Measurements from ENCODE around the gene HSD3B7. TPM values are rescaled to one million over a fixed set of nuclear protein-coding genes. Genes with fewer than 3 reads are reported as not detected.

The HSD3B7 gene
- polyA plus RNA-seq, 1 donor, result 11.7 TPM

DNA sequence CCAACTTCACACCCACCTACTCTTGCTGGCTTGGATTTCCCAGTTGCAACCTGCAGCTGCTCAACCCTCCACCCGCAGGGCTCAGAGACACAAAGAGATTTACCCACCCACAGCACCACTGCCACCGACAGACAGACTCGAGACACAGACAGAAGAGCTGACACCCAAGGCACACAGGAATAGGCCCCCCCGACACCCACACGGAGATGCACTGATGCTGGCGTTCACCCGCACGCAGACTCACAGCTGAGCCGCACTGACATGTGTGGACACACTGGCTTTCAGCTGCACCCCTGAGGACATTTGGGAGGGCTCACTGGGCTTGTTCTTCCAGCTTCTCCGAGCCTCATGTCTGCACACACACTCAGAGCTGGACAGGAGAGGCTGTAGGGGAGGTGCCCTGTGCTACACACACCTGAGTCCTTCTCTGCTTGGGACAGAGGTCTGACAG lies 17.3 kb downstream of the HSD3B7 start:
- DNase-seq, result no peak
- no peaks in the 10 kb centered on the region for H3K9me3 ChIP-seq (ENCODE audit: control insufficient read depth, low read depth, low read length)
- WGBS (ENCODE audit: insufficient coverage, low lambda C conversion rate), result no CpG with 5 or more reads among the region's 10 CpGs

DNA sequence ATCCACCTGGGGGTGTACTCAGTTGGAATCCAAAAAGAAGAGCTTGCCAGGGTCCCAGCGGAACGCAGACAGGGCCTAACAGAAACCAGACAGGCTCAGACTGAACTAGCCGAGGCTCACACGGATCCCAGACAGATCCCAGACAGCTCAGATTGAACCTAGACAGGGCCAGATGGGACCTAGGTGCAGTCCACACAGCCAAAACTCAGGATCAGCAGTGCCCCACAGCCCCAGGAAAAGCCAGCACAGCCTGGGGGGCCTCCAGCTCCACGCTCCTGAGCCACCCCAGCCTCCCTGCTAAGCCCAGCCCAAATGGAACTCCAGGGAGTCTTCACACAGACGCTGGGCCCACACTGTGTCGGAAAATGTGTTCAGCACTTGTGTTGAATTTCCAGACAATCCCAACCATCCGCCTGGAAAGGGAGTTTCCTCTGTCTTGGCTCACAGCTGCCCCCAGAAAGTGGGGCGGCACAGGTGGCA lies 17.9 kb downstream of the HSD3B7 start:
- no peaks in the 10 kb centered on the region for H3K36me3 ChIP-seq (ENCODE audit: control insufficient read depth, insufficient read depth, low read length)
- H3K27ac ChIP-seq (ENCODE audit: low read length), result no peak overlapping the region
- no CpG with 5 or more reads among the region's 9 CpGs for WGBS (ENCODE audit: insufficient coverage, low lambda C conversion rate)
- DNase-seq, result no peak
- peaks cover 23% of the 10 kb centered on the region for H3K4me1 ChIP-seq (ENCODE audit: control insufficient read depth, insufficient read depth, low read length)
- H3K4me3 ChIP-seq (ENCODE audit: low read length), result no peak overlapping the region
- H3K9me3 ChIP-seq (ENCODE audit: control insufficient read depth, low read depth, low read length), result no peaks in the 10 kb centered on the region
- peaks cover 26% of the 10 kb centered on the region for H3K27me3 ChIP-seq (ENCODE audit: control insufficient read depth, insufficient read depth, low read length)

More for the DNA sequence above, 17.3 kb downstream of the HSD3B7 start:
- H3K27ac ChIP-seq (ENCODE audit: low read length), result no peak overlapping the region
- H3K27me3 ChIP-seq (ENCODE audit: control insufficient read depth, insufficient read depth, low read length), result peaks cover 19% of the 10 kb centered on the region
- no peaks in the 10 kb centered on the region for H3K36me3 ChIP-seq (ENCODE audit: control insufficient read depth, insufficient read depth, low read length)
- H3K4me1 ChIP-seq (ENCODE audit: control insufficient read depth, insufficient read depth, low read length), result peaks cover 29% of the 10 kb centered on the region
- no peak overlapping the region for H3K4me3 ChIP-seq (ENCODE audit: low read length)

DNA sequence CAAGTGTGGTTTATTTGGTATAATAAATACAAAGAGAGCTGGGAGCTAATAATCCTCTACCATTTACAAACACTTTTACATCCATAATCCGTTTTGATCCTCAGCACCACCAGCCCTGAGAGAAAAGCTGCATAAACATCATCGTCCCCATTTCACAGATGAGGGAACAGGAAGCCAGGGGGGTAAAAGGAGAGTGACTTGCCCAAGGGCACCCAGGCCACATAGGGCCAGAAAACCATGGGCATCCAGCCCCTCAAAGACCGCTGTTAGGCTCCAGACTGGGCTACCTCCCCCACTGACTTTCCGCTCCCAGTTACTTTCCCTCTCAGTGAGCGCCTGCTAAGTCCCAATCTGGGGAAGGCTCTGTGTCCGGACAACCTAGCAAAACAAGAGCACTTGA lies 18.7 kb downstream of the HSD3B7 start:
- no peaks in the 10 kb centered on the region for H3K9me3 ChIP-seq (ENCODE audit: control insufficient read depth, low read depth, low read length)
- H3K36me3 ChIP-seq (ENCODE audit: control insufficient read depth, insufficient read depth, low read length), result no peaks in the 10 kb centered on the region
- peaks cover 14% of the 10 kb centered on the region for H3K4me1 ChIP-seq (ENCODE audit: control insufficient read depth, insufficient read depth, low read length)
- DNase-seq, result no peak
- peaks cover 33% of the 10 kb centered on the region for H3K27me3 ChIP-seq (ENCODE audit: control insufficient read depth, insufficient read depth, low read length)
- no peak overlapping the region for H3K4me3 ChIP-seq (ENCODE audit: low read length)
- 100% methylated on average over 1 of the region's 6 CpGs for WGBS (ENCODE audit: insufficient coverage, low lambda C conversion rate)
- no peak overlapping the region for H3K27ac ChIP-seq (ENCODE audit: low read length)

DNA sequence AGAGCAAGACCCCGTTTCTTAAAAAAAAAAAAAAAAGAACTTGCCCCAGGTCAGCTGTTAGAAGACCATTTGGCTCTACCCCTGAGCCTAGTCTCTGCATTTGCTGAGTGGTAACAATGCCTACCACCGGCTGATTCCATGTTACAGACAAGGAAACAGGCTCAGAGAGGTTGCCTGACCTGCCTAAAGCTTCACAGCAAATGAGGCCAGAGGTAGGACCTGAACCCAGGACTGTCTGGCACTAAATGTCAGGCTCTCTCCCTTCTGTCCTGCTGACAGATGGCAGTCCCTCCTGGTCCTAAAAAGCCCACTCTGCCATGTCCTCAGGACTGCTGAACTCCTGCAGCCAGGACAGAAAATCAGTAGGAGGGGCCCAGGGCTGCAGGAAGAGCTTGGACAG lies 19.7 kb downstream of the HSD3B7 start:
- Histone ChIP-seq H3K36me3 (ENCODE audit: control insufficient read depth, insufficient read depth, low read length) (no peaks in the 10 kb centered on the region), H3K4me1 (ENCODE audit: control insufficient read depth, insufficient read depth, low read length) (peaks cover 5% of the 10 kb centered on the region), H3K27ac (ENCODE audit: low read length) (no peak overlapping the region), H3K9me3 (ENCODE audit: control insufficient read depth, low read depth, low read length) (no peaks in the 10 kb centered on the region), H3K27me3 (ENCODE audit: control insufficient read depth, insufficient read depth, low read length) (peaks cover 41% of the 10 kb centered on the region), H3K4me3 (ENCODE audit: low read length) (no peak overlapping the region)
- no CpG with 5 or more reads among the region's 2 CpGs for WGBS (ENCODE audit: insufficient coverage, low lambda C conversion rate)
- no peak for DNase-seq

DNA sequence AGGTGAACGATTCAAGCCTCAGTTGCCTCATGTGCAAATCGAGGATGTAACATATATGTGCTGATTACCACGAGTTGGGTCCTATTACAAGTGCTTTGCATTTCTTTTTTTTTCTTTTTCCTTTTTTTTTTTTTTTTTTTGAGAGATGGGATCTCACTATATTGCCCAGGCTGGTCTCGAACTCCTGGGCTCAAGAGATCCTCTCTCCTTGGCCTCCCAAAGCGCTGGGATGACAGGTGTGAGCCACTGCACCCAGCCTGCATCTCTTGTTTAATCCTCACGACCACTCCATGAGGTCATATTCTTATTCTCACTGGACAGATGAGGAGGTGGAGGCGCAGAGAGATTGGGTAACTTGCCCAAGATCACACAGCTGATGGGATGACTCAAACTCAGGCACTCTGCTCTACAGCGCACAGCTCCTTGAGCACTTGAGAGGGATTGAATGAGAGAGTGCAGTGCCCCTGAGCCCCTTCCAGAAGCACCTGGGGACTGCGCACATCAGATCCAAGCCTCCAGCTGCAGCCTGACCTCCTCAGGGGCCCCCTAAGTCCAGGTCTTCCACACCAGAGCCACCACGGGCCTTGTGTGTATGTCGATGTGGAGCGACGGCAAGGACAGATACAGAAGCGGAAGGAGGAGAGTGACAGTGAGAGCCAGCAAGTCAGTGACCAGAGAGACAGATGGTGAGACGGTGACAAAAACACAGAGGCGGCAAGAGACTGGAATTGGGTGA lies 20.5 kb downstream of the HSD3B7 start:
- Histone ChIP-seq H3K27me3 (ENCODE audit: control insufficient read depth, insufficient read depth, low read length) (peaks cover 46% of the 10 kb centered on the region), H3K4me1 (ENCODE audit: control insufficient read depth, insufficient read depth, low read length) (peaks cover 5% of the 10 kb centered on the region), H3K9me3 (ENCODE audit: control insufficient read depth, low read depth, low read length) (no peaks in the 10 kb centered on the region), H3K36me3 (ENCODE audit: control insufficient read depth, insufficient read depth, low read length) (no peaks in the 10 kb centered on the region), H3K27ac (ENCODE audit: low read length) (no peak overlapping the region), H3K4me3 (ENCODE audit: low read length) (no peak overlapping the region)
- no peak for DNase-seq
- WGBS (ENCODE audit: insufficient coverage, low lambda C conversion rate), result no CpG with 5 or more reads among the region's 16 CpGs

DNA sequence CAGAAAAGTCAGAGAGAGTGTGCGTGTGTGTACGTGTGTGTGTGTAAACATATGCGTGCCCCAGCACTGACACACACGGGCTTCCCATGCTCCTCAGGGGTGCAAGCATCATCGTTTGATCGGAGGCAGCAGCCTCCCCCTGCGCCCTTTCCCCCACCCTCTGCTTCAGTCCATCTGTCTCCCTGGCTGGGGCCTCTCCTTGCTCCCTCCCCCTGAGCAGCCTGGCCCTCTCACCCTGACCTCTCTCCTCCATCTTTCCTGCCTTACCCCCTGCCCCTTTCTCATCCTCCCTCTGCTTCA lies 21.0 kb downstream of the HSD3B7 start:
- no CpG with 5 or more reads among the region's 7 CpGs for WGBS (ENCODE audit: insufficient coverage, low lambda C conversion rate)
- H3K27me3 ChIP-seq (ENCODE audit: control insufficient read depth, insufficient read depth, low read length), result peaks cover 50% of the 10 kb centered on the region
- no peaks in the 10 kb centered on the region for H3K9me3 ChIP-seq (ENCODE audit: control insufficient read depth, low read depth, low read length)
- DNase-seq, result no peak
- H3K27ac ChIP-seq (ENCODE audit: low read length), result no peak overlapping the region
- no peaks in the 10 kb centered on the region for H3K36me3 ChIP-seq (ENCODE audit: control insufficient read depth, insufficient read depth, low read length)
- H3K4me1 ChIP-seq (ENCODE audit: control insufficient read depth, insufficient read depth, low read length), result peaks cover 5% of the 10 kb centered on the region
- H3K4me3 ChIP-seq (ENCODE audit: low read length), result no peak overlapping the region

DNA sequence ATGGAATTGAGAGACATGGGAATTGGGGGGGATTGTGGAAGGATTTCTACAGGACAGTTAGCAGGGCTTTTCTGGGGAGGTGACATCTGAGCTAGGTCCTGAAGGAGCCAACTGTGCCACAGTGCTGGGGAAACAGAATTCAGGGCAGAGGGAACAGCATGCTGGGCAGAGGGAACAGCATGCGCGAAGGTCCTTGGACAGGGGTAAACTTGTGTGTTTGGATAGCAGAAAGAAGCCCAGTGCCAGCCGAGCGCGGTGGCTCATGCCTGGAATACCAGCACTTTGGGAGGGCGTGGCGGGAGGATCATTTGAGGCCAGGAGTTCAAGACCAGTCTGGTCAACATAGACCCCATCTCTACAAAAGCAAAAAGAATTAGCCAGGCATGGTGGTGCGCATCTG lies 21.6 kb downstream of the HSD3B7 start:
- Histone ChIP-seq H3K4me3 (ENCODE audit: low read length) (no peak overlapping the region), H3K27ac (ENCODE audit: low read length) (no peak overlapping the region), H3K36me3 (ENCODE audit: control insufficient read depth, insufficient read depth, low read length) (no peaks in the 10 kb centered on the region), H3K9me3 (ENCODE audit: control insufficient read depth, low read depth, low read length) (no peaks in the 10 kb centered on the region), H3K4me1 (ENCODE audit: control insufficient read depth, insufficient read depth, low read length) (peaks cover 3% of the 10 kb centered on the region), H3K27me3 (ENCODE audit: control insufficient read depth, insufficient read depth, low read length) (peaks cover 55% of the 10 kb centered on the region)
- no peak for DNase-seq
- WGBS (ENCODE audit: insufficient coverage, low lambda C conversion rate), result no CpG with 5 or more reads among the region's 8 CpGs

DNA sequence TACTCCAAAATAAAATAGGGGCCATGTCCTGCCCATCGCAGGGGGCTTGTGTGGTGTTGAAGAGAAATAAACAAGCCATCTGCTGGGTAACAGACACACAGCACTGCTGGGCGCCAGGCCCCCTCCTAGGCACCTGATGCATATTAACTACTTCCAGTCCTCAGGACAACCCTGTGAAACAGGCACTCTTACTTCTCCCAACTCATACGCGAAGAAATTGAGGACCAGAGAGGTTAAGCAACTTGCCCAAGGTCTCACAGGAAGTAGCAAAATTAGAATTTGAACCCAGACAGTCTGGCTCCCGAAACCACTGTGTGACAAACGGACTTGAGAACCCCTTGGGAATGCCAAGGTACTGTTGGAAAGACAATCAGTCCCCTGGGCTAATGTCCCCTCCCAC lies 22.7 kb downstream of the HSD3B7 start:
- Histone ChIP-seq H3K36me3 (ENCODE audit: control insufficient read depth, insufficient read depth, low read length) (no peaks in the 10 kb centered on the region), H3K4me1 (ENCODE audit: control insufficient read depth, insufficient read depth, low read length) (no peaks in the 10 kb centered on the region), H3K4me3 (ENCODE audit: low read length) (no peak overlapping the region), H3K27me3 (ENCODE audit: control insufficient read depth, insufficient read depth, low read length) (peaks cover 61% of the 10 kb centered on the region), H3K27ac (ENCODE audit: low read length) (no peak overlapping the region), H3K9me3 (ENCODE audit: control insufficient read depth, low read depth, low read length) (no peaks in the 10 kb centered on the region)
- DNase-seq, result no peak
- no CpG with 5 or more reads among the region's 6 CpGs for WGBS (ENCODE audit: insufficient coverage, low lambda C conversion rate)

DNA sequence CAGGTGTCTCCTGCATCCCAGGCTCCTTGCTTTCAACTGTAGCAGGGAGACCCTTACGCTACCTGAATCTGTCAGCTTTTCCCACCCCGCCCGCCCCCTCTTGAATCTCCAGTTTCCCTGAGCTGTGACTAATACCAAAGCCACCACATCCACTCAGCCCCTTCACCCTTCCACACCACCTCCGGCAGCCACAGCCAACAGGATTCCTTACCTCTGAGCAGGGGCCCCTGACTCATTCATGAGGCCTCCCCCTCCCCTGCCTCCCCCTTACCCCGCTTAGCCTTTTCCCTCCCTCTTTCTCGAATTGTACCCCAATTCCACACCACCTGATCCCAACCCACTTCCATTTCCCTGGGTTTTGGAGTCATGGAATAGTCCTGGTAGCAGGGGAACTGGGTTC lies 23.1 kb downstream of the HSD3B7 start:
- no peak for DNase-seq
- WGBS (ENCODE audit: insufficient coverage, low lambda C conversion rate), result no CpG with 5 or more reads among the region's 6 CpGs
- no peaks in the 10 kb centered on the region for H3K36me3 ChIP-seq (ENCODE audit: control insufficient read depth, insufficient read depth, low read length)
- no peak overlapping the region for H3K27ac ChIP-seq (ENCODE audit: low read length)
- H3K27me3 ChIP-seq (ENCODE audit: control insufficient read depth, insufficient read depth, low read length), result peaks cover 61% of the 10 kb centered on the region
- H3K4me1 ChIP-seq (ENCODE audit: control insufficient read depth, insufficient read depth, low read length), result no peaks in the 10 kb centered on the region
- H3K4me3 ChIP-seq (ENCODE audit: low read length), result no peak overlapping the region
- H3K9me3 ChIP-seq (ENCODE audit: control insufficient read depth, low read depth, low read length), result no peaks in the 10 kb centered on the region

DNA sequence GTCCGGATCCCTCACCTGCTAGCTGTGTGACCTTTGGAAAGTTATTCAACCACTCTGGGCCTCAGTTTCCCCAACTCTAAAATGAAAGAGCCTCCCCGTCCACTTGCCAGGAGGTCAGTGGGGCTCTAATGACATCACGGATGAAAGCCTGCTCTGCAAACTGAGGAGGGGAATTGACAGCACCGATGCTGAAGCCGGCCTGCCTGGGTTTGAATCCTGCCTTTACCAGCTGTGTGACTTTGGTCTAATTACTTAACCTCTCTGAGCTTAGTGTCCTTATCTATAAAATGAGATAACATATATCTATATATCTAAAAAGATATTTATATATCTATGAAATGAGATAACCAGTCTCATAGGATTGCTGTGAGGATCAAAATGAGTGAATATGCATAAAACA lies 23.5 kb downstream of the HSD3B7 start:
- Histone ChIP-seq H3K36me3 (ENCODE audit: control insufficient read depth, insufficient read depth, low read length) (no peaks in the 10 kb centered on the region), H3K4me3 (ENCODE audit: low read length) (no peak overlapping the region), H3K27me3 (ENCODE audit: control insufficient read depth, insufficient read depth, low read length) (peaks cover 61% of the 10 kb centered on the region), H3K9me3 (ENCODE audit: control insufficient read depth, low read depth, low read length) (no peaks in the 10 kb centered on the region), H3K4me1 (ENCODE audit: control insufficient read depth, insufficient read depth, low read length) (no peaks in the 10 kb centered on the region), H3K27ac (ENCODE audit: low read length) (no peak overlapping the region)
- WGBS (ENCODE audit: insufficient coverage, low lambda C conversion rate), result no CpG with 5 or more reads among the region's 5 CpGs
- DNase-seq, result no peak

DNA sequence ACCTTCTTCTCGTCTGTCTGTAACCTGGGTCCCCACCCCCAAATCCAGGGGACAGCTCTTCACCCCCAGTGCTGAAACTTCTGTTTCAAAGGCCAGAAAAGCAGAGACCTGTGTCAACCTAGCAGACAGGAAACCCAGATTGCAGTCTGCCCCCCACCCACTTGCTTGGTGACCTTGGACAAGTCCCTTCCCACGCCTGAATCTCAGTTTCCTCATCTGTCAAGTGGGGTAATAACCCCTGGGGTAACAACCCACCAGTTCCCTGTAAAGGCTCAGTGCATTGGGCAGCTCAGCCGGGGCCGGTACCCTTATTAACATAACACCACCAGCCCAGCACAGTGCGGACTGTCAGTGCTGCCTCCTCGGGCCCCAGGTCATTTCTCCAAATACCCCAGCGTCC lies 24.1 kb downstream of the HSD3B7 start:
- no peaks in the 10 kb centered on the region for H3K9me3 ChIP-seq (ENCODE audit: control insufficient read depth, low read depth, low read length)
- no peaks in the 10 kb centered on the region for H3K4me1 ChIP-seq (ENCODE audit: control insufficient read depth, insufficient read depth, low read length)
- H3K36me3 ChIP-seq (ENCODE audit: control insufficient read depth, insufficient read depth, low read length), result no peaks in the 10 kb centered on the region
- no peak for DNase-seq
- H3K27me3 ChIP-seq (ENCODE audit: control insufficient read depth, insufficient read depth, low read length), result peaks cover 61% of the 10 kb centered on the region
- no peak overlapping the region for H3K4me3 ChIP-seq (ENCODE audit: low read length)
- WGBS (ENCODE audit: insufficient coverage, low lambda C conversion rate), result no CpG with 5 or more reads among the region's 7 CpGs
- no peak overlapping the region for H3K27ac ChIP-seq (ENCODE audit: low read length)

Data from large intestine (tissue), 3 donors.